Neuronal stem cell (in vitro differentiated cells): Measurements from ENCODE around the gene SKA3.

Source experiments
- DNase-seq: peaks from one replicate; pipeline ENCODE4 v3.0.0-alpha.2; 2013; ENCODE audit warnings: low spot score
- H2AFZ ChIP-seq: one replicate; pipeline ENCODE4 v1.6.1; 2013; ENCODE audit warnings: mild to moderate bottlenecking, low read length, inconsistent platforms
- H2AK5ac ChIP-seq: 2 replicates; pipeline ENCODE4 v1.6.1; 2013; ENCODE audit warnings: low read depth, mild to moderate bottlenecking, inconsistent platforms, low read length, moderate library complexity, mixed read lengths
- H2BK120ac ChIP-seq: 2 replicates; pipeline ENCODE4 v1.6.1; 2013; ENCODE audit warnings: low read depth, mild to moderate bottlenecking, inconsistent platforms, low read length, moderate library complexity, mixed read lengths
- H2BK12ac ChIP-seq: one replicate; pipeline ENCODE4 v1.6.1; 2013; ENCODE audit warnings: low read length, inconsistent platforms
- H2BK15ac ChIP-seq: 2 replicates; pipeline ENCODE4 v1.6.1; 2013; ENCODE audit warnings: mild to moderate bottlenecking, low read length, inconsistent platforms, mixed read lengths
- H2BK5ac ChIP-seq: one replicate; pipeline ENCODE4 v1.6.1; 2013; ENCODE audit warnings: inconsistent platforms, mild to moderate bottlenecking, low read length, moderate library complexity
- H3K14ac ChIP-seq: one replicate; pipeline ENCODE4 v1.6.1; 2013; ENCODE audit warnings: low read length, inconsistent platforms
- H3K18ac ChIP-seq: 2 replicates; pipeline ENCODE4 v1.6.1; 2013; ENCODE audit warnings: low read length, inconsistent platforms
- H3K23ac ChIP-seq: 2 replicates; pipeline ENCODE4 v1.6.1; 2013; ENCODE audit warnings: low read depth, mild to moderate bottlenecking, mixed read lengths, low read length, inconsistent platforms; ENCODE audit not compliant: poor library complexity
- H3K27ac ChIP-seq: replicated peaks from 3 replicates; pipeline ENCODE4 v1.5.1; 2013; ENCODE audit warnings: low read length, inconsistent platforms
- H3K27me3 ChIP-seq, 3 experiments: 2 replicates each; pipeline ENCODE4 v1.6.1; 2013; ENCODE audit warnings: low read length in 3 of 3, mild to moderate bottlenecking in 2 of 3, inconsistent platforms in 1 of 3, low read depth in 1 of 3, mixed read lengths in 1 of 3, moderate library complexity in 1 of 3; ENCODE audit not compliant: control insufficient read depth in 3 of 3, insufficient read depth in 3 of 3
- H3K36me3 ChIP-seq, 2 donors: replicated peaks in 1 of 2; 2 replicates each; pipeline ENCODE4 v1.6.1; 2013; ENCODE audit warnings: low read length in 2 of 2; ENCODE audit not compliant: control insufficient read depth in 2 of 2, insufficient read depth in 2 of 2
- H3K4ac ChIP-seq: 2 replicates; pipeline ENCODE4 v1.6.1; 2013; ENCODE audit warnings: inconsistent platforms, mild to moderate bottlenecking, low read length, moderate library complexity
- H3K4me1 ChIP-seq, 2 donors: 1 replicate in 1 of 2; 2 replicates in 1 of 2; pipeline ENCODE4 v1.6.1; 2013; ENCODE audit warnings: low read length in 2 of 2, low read depth in 1 of 2; ENCODE audit not compliant: control insufficient read depth in 2 of 2, insufficient read depth in 1 of 2
- H3K4me2 ChIP-seq: one replicate; pipeline ENCODE4 v1.6.1; 2013; ENCODE audit warnings: mild to moderate bottlenecking, low read length, inconsistent platforms; ENCODE audit not compliant: insufficient read depth, poor library complexity, severe bottlenecking
- H3K4me3 ChIP-seq, 2 donors: 2 replicates each; pipeline ENCODE4 v1.5.1; 2013; ENCODE audit warnings: low read length in 2 of 2, mild to moderate bottlenecking in 2 of 2, inconsistent platforms in 1 of 2, moderate library complexity in 1 of 2
- H3K79me1 ChIP-seq: one replicate; pipeline ENCODE4 v1.6.1; 2013; ENCODE audit warnings: low read depth, mild to moderate bottlenecking, inconsistent platforms, low read length, moderate library complexity
- H3K9ac ChIP-seq: one replicate; pipeline ENCODE4 v1.6.1; 2013; ENCODE audit warnings: mild to moderate bottlenecking, low read depth, low read length, inconsistent platforms; ENCODE audit not compliant: poor library complexity
- H3K9me3 ChIP-seq, 2 donors: replicated peaks in 1 of 2; 2 replicates each; pipeline versions ENCODE3 to v1.6.1; 2013; ENCODE audit warnings: low read length in 2 of 2, mild to moderate bottlenecking in 2 of 2, inconsistent platforms in 1 of 2, low read depth in 1 of 2, mixed read lengths in 1 of 2, moderate library complexity in 1 of 2; ENCODE audit not compliant: control insufficient read depth in 2 of 2, insufficient read depth in 1 of 2
- H4K8ac ChIP-seq: one replicate; pipeline ENCODE4 v1.6.1; 2013; ENCODE audit warnings: low read depth, mild to moderate bottlenecking, inconsistent platforms, low read length, moderate library complexity
- H4K91ac ChIP-seq: one replicate; pipeline ENCODE4 v1.6.1; 2013; ENCODE audit warnings: low read length, low read depth, mild to moderate bottlenecking, inconsistent platforms; ENCODE audit not compliant: poor library complexity
- WGBS, 2 donors: extraction: QIAGEN DNeasy Blood & Tissue Kit; methylation state at CpG; one replicate each; pipeline ENCODE4 v1.1.7; 2013; ENCODE audit warnings: missing lambda C conversion rate in 2 of 2, mixed read lengths in 1 of 2; ENCODE audit not compliant: insufficient read length in 2 of 2, insufficient replicate concordance in 1 of 2; ENCODE audit errors: extremely low coverage in 2 of 2; 5-methylcytosine and 5-hydroxymethylcytosine counted together

Gene SKA3

DNA sequence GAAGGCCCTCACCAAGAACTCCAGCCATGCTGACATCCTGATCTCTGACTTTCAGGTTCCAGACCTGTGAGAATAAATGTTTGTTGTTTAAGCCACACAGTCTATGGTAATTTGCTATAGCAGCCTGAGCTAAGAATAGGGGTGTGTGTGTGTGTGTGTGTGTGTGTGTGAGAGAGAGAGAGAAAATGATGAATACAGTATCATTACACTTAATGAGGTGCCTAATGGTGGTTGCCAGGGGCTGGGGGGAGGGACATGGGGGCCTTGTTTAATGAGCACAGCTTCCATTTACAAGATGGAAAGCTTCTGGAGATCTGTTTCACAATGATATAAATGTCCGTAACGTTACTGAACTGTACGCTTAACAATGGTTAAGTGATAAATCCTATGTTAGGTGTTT, 61.1 kb downstream of the SKA3 start:
- Histone ChIP-seq H3K23ac (no peak overlapping the region), H3K36me3 (no peaks in the 10 kb centered on the region), H3K14ac (no peak overlapping the region), H3K9ac (no peak overlapping the region), H3K27me3 (no peaks in the 10 kb centered on the region), H3K4me3 (no peak overlapping the region), H3K4me2 (no peak overlapping the region), H2AFZ (peak overlapping the region; percentile 46), H2BK5ac (no peak overlapping the region), H2BK12ac (no peak overlapping the region), H3K27ac (no peak overlapping the region), H3K79me1 (no peaks in the 10 kb centered on the region), H3K4me1 (peaks cover 5 to 7% of the 10 kb centered on the region in 2 donors), H2BK15ac (no peak overlapping the region), H2BK120ac (no peak overlapping the region), H3K9me3 (no peaks in the 10 kb centered on the region), H2AK5ac (no peak overlapping the region), H3K4ac (no peak overlapping the region), H4K8ac (no peak overlapping the region), H4K91ac (no peak overlapping the region), H3K18ac (no peak overlapping the region)
- DNase-seq, result no peak
- no CpG with 5 or more reads among the region's 3 CpGs for WGBS, 2 donors

DNA sequence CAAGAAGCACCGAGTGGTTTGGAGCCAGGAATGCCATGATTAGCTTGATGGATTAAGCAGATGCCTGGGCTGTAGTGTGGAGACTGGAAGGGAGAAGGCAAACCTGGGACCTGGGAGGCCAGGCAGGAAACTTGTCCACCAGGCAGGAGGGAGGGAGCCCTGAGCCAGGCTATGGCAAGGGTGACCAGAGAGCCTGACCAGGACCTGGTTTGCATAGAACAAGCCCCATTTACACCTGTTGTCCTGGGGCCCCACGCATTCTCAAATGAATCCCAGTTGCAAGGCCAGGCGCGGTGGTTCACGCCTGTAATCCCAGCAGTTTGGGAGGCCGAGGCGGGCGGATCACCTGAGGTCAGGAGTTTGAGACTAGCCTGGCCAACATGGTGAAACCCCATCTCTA, 64.8 kb downstream of the SKA3 start:
- H2BK15ac ChIP-seq, result no peak overlapping the region
- no peak overlapping the region for H3K14ac ChIP-seq
- no peak for DNase-seq
- no peaks in the 10 kb centered on the region for H3K27me3 ChIP-seq
- no peak overlapping the region for H3K9ac ChIP-seq
- WGBS, 2 donors, result no CpG with 5 or more reads among the region's 8 CpGs
- no peak overlapping the region for H2AFZ ChIP-seq
- no peak overlapping the region for H2BK5ac ChIP-seq
- H2AK5ac ChIP-seq, result no peak overlapping the region
- H2BK12ac ChIP-seq, result no peak overlapping the region
- no peak overlapping the region for H2BK120ac ChIP-seq
- no peak overlapping the region for H3K4ac ChIP-seq
- H3K4me3 ChIP-seq, result no peak overlapping the region
- H3K23ac ChIP-seq, result no peak overlapping the region
- H3K4me1 ChIP-seq, result peaks cover 5 to 7% of the 10 kb centered on the region in 2 donors
- no peak overlapping the region for H3K27ac ChIP-seq
- H4K91ac ChIP-seq, result no peak overlapping the region
- H3K36me3 ChIP-seq, result no peaks in the 10 kb centered on the region
- H3K79me1 ChIP-seq, result no peaks in the 10 kb centered on the region
- H3K9me3 ChIP-seq, result no peaks in the 10 kb centered on the region
- no peak overlapping the region for H3K4me2 ChIP-seq
- H3K18ac ChIP-seq, result no peak overlapping the region
- H4K8ac ChIP-seq, result no peak overlapping the region

DNA sequence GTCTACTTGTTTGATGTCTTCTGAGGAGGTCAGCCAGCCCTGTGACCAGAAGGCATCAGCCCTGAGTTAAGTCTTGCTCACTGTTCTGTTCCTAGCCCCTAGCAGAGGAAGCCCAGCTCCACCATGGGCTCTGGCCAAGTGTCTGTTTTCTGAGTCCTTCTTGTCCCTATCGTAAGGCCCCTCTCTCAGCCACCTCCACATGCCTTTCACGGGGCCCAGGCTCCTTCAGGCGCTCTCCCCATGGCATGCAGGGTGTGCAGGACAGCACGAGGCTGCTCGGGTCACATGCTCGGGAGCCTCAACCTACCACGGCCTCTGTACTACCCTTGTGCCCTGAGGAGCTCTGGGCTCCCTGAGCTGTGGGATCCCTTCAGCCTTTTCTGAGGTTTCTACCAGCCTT, 67.2 kb downstream of the SKA3 start:
- Histone ChIP-seq H4K91ac (no peak overlapping the region), H4K8ac (no peak overlapping the region), H3K4me2 (no peak overlapping the region), H3K36me3 (no peaks in the 10 kb centered on the region), H3K9me3 (peaks cover 0 to 2% of the 10 kb centered on the region in 2 donors), H3K23ac (no peak overlapping the region), H2BK12ac (no peak overlapping the region), H3K27me3 (no peaks in the 10 kb centered on the region), H2BK5ac (no peak overlapping the region), H3K18ac (peak overlapping the region; percentile 52), H3K14ac (no peak overlapping the region), H2AK5ac (no peak overlapping the region), H3K4me1 (no peaks in the 10 kb centered on the region), H3K79me1 (no peaks in the 10 kb centered on the region), H3K4ac (no peak overlapping the region), H2BK15ac (no peak overlapping the region), H3K4me3 (no peak overlapping the region), H2AFZ (no peak overlapping the region), H2BK120ac (peak overlapping the region; percentile 66), H3K27ac (no peak overlapping the region), H3K9ac (no peak overlapping the region)
- no peak for DNase-seq
- no CpG with 5 or more reads among the region's 7 CpGs for WGBS, 2 donors

DNA sequence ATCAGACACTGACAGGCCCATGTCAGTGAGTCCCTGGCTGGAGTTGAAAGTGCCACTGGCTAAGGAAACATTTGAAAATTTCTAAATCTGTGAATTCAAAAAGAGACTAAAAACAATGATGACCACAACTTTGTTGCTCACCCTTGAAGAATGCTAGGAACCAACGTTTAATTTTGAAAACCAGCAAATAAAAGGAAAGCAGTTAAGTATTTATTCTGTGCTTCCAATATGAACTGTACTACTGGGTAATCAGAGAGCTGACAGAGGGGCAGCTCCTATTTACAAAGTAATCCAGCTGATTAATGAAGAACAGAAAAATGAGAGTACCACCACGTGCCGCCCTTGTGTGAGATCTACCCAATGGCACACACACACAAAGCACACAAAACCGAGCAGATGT, 70.3 kb downstream of the SKA3 start:
- no peak overlapping the region for H3K4me2 ChIP-seq
- peaks cover 0 to 3% of the 10 kb centered on the region in 2 donors for H3K9me3 ChIP-seq
- no peak overlapping the region for H2BK5ac ChIP-seq
- H2BK12ac ChIP-seq, result no peak overlapping the region
- WGBS, 2 donors, result no CpG with 5 or more reads among the region's 4 CpGs
- no peak overlapping the region for H3K9ac ChIP-seq
- no peaks in the 10 kb centered on the region for H3K79me1 ChIP-seq
- H3K4me3 ChIP-seq, result no peak overlapping the region
- no peak overlapping the region for H2BK15ac ChIP-seq
- H3K18ac ChIP-seq, result no peak overlapping the region
- H3K27ac ChIP-seq, result no peak overlapping the region
- no peaks in the 10 kb centered on the region for H3K4me1 ChIP-seq
- H4K91ac ChIP-seq, result no peak overlapping the region
- no peak overlapping the region for H2AK5ac ChIP-seq
- H2AFZ ChIP-seq, result peak overlapping the region; percentile 37
- no peak overlapping the region for H4K8ac ChIP-seq
- no peaks in the 10 kb centered on the region for H3K36me3 ChIP-seq
- no peak overlapping the region for H3K14ac ChIP-seq
- H3K23ac ChIP-seq, result no peak overlapping the region
- no peaks in the 10 kb centered on the region for H3K27me3 ChIP-seq
- no peak overlapping the region for H3K4ac ChIP-seq
- H2BK120ac ChIP-seq, result no peak overlapping the region
- DNase-seq, result no peak
